ENCODE data around the gene EFNB1.
A peak's percentile ranks its signal among the peaks of the same experiment; 100 is the strongest.

The EFNB1 gene

DNA sequence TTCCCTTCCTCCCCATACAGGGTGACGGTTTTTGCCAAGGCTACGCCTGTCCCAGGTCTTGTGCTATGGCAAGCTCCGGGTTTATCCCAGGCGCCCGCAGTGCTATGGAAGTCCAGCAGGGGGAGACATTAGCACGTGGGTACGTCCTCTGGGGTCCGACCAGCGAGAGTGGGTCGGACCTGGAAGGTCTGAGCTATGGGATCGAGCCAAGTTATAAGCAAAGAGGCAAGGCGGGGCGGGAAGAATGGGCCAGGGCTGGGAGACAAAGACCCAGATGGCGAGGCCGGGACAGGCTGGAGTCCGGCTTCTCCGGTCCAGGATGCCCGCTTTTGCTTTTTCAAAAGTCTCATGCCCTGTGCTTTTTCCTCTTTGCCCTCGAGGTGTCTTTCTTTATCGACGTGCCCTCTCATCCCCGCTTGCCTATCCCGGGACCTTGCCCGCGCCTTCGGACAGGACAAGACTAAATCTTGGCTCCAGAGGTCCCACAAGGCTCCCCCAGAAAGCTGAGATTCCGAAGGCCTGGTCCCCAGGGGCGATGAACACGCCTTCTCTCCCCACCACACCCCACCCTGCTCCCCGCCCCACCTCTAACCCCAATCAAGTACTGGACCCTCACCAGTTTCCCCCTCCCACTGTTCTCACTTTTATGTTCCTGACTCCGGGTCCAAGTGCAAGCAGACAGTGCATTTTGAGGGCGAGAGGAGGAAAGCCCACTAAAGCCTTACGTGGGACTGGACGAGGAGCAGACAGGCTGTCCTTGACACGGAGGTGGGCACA, 785 bp upstream of the EFNB1 start:
- ATAC-seq = peak; percentile 25 to 26

DNA sequence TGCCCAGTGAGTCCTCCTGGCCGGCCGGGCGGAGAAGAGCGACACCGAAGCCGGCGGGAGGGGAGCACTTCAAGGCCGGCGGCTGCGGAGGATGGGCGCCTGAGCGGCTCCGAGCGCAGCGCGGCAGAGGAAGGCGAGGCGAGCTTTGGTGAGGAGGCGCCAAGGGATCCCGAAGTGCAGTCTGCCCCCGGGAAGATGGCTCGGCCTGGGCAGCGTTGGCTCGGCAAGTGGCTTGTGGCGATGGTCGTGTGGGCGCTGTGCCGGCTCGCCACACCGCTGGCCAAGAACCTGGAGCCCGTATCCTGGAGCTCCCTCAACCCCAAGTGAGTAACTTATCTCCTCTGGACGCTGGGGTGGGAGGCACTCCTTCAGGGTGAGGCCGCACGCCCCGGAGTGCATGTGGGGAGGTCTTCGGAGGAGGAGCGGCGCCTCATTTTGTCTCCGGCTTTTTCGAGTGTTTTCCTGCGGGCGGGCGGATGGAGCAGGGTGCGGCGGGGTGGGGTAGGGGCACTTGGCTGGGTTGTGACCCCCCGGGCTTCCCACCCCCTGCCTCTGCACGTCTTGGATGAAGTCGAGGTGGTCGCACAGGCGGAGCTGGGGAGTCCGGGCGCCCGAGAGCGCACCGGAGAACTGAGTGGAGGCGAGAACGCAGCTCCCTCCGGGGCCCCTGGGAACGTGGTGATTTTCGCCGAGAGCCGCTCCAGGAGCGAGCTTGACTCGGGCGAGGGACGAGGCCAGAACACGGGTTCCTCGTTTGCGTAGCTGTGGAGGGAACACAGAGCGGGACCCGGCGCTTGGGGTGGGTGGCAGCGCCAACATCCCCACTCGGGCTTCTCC, 979 bp downstream of the EFNB1 start:
- ATAC-seq = no peak

GRCh38 chrX:68830419-68831404, 1.9 kb downstream of the EFNB1 start:
- ATAC-seq = no peak

GRCh38 chrX:68831405-68832100, 2.7 kb downstream of the EFNB1 start:
- ATAC-seq = no peak

- ATAC-seq = peak in 1 of 2 donors; percentile 14
These were observed 3.2 kb downstream of the EFNB1 start for GRCh38 chrX:68832101-68832416.

GRCh38 chrX:68832516-68833447, 4.0 kb downstream of the EFNB1 start:
- ATAC-seq = no peak

DNA sequence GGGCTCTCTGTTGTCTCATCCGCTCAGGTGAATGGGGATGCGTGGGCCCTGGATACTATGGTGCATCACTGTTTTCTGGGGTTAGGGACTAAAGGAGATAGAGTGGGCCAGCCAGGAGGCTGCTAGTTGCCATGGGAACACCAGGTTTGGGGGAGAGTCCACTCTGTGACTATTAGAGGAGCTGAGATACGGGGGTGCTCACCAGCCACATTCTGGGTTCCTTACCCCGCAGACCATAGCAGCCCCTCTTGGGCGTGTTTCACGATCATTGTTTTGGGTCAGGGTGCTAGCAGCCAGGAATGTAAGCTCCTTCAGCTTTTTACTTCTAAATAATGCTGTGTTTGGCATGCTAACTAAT, 4.6 kb downstream of the EFNB1 start:
- ATAC-seq = no peak

- ATAC-seq = no peak
These were observed 5.1 kb downstream of the EFNB1 start for GRCh38 chrX:68833855-68834331.

DNA sequence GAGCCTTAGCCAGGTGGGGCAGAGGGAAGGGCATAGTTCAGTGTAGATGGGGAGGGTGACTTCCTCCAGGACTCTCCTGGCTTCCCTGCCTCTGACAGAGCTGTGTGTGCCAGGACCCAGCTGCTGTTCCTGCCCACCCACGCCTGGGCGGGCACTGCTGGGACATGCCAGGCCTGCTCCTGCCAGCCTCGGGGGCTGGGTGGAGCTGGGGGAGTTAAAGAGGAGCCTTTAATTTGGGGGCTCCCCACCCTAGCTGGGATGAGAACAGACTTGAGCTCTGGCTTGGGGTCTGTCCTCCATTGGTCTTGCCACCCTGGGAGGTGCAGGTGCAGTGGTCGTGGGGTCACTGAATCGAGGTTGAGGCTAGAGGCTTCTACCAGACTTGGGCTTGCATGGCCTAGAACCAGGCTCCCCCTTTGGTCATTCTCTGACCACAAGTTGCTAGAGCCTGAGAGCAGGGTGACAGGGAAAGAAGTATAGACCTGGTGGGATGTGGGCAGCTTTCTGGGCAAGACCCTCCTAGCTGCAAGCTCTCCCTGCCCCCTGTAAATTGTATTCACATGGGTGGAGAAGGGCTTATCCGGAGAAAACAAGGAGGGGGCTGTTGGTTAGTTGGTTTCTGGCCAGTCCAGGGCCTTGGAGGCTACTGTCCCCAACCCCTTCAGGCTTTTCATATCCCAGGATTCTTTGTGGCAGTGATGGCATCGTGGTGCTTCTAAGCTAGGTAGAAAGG, 5.7 kb downstream of the EFNB1 start:
- ATAC-seq = no peak

GRCh38 chrX:68835104-68835442, 6.3 kb downstream of the EFNB1 start:
- no peak for ATAC-seq

DNA sequence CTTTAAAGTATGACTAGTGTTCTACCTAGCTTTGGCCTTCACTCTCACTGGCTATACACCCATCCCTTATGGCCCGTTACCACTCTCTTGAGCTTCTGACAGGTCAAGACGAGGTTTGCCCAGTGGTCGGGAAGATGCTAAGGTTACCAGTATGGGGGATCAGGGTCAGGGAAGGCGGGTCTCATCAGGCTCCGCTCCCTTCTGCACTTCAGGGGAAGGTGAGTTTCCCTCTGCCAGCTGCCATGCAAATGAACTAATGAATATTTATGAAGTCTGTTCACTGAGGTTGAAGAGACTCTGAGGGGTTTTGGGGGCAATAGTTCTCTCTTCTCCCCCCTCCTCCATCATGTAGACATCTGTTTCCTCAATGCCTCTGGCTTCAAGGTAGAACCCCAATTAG, 6.6 kb downstream of the EFNB1 start:
- no peak for ATAC-seq

DNA sequence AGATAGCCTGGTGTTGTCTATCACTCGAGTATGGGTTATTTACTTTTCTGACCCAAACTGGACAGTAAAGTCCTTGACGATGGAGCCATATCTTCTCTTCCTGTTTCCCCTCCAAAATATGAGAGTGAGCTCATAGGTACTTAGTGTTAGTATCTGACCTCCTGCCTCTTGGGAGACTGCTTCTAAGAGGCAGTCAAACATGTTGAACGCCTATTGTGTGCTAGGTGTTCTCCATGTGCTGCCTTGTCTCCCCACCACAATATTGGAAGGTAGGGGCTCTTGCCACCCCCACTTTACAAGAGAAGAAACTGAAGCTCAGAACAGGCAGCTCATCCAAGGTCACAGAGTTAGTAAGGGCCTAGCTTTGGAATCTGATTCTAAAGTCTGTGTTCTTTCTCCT, 8.3 kb downstream of the EFNB1 start:
- no peak for ATAC-seq

- no peak for ATAC-seq
These were observed 9.7 kb downstream of the EFNB1 start for GRCh38 chrX:68838571-68838910.

DNA sequence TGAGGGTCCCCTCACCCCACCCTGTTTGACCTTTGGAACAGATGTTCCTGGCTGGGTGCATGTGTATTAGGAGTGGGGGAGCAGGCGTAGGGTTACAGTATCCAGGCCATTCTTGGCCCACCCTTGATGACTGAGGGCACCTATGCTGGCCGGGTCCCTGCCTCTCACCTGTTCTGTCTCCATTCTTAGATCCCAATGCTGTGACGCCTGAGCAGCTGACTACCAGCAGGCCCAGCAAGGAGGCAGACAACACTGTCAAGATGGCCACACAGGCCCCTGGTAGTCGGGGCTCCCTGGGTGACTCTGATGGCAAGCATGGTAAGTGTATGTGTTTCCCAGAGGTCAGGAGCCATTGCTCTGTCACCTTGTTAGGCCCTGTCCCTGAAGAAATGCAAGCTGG, 10.9 kb downstream of the EFNB1 start:
- no peak for ATAC-seq

DNA sequence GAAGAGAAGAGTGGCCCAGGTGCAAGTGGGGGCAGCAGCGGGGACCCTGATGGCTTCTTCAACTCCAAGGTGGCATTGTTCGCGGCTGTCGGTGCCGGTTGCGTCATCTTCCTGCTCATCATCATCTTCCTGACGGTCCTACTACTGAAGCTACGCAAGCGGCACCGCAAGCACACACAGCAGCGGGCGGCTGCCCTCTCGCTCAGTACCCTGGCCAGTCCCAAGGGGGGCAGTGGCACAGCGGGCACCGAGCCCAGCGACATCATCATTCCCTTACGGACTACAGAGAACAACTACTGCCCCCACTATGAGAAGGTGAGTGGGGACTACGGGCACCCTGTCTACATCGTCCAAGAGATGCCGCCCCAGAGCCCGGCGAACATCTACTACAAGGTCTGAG, 11.4 kb downstream of the EFNB1 start:
- no peak for ATAC-seq

DNA sequence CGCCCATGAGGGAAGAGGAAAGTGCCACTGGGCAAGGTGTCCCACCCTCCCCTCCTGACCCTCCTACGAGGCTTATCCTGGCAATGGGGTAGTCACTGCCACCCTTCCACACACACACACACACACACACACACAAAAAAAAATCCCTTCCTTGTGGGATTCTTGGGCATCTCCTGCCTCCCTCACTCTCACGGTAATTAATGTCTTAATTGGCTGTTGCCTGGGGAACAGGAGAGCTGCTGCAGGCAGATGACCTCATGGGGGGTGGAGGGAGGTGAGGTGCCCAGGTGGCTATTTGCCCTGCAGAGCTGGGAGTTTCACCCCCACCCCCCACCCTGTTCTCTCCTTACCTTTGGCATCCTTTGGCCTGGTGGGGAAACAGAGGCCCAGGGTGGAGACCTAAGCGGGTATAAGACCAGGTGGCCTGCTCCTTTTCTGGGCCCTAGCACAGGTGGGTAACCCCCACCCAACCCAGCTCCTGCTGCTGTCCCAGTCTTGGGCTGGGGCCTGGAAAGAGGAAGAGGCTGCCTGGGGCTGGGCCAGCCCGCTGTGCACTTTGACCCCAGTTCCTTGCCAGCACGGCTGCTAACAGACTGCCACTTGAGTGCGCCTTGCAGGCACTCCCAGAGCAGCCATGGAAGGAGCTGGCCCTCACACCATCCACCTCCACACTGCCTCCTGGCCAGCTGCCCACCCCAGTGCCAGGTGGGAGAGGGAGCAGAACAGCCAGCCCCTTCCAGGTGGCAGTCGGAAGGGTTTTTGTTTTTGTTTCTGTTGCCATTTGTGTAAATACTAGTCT, 12.6 kb downstream of the EFNB1 start:
- no peak for ATAC-seq

GRCh38 chrX:68842351-68842750, 13.5 kb downstream of the EFNB1 start:
- ATAC-seq = no peak

DNA sequence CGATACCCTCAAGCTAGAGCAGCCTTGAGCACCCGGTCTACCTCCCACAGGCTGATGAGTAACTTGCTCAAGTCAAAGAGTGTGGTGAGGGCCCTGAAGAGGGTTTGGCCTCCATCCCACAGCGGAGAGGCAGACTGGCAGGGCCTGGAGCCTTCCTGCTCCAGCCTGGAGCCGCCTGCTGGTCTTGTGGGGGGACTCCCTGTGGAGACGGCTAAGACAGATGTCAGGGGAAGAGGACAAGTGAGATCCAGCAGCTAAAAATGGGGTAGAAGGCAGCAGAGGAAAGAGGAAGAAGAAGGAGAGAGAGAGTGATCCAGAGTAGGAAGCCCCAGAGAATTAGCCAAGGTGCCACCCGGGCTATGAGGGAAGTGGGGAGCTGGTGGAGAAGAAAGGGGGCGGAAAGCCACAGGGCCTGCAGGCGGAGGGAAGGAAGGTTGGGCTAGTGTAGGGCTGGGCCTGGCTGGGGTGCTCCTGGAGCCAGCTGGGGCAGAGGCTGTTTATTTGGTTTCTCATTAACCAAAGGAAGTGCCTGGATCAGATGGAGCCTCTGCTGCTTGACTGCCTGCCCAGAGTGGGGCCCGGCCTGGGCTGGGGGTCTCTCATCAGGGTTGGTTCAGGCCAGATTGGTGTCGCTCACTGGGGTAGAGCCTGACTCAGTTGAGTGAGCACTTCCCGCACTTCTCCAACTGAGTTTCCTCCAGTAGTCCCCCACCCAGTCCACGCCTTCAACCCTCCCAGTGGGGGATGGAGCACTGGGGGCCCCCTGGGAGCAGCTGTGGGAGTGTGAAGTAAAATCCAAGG, 14.2 kb downstream of the EFNB1 start:
- no peak for ATAC-seq

GRCh38 chrX:68843992-68844391, 15.2 kb downstream of the EFNB1 start:
- ATAC-seq = no peak
